Measurements from ENCODE around the gene TMEM92.

DNA sequence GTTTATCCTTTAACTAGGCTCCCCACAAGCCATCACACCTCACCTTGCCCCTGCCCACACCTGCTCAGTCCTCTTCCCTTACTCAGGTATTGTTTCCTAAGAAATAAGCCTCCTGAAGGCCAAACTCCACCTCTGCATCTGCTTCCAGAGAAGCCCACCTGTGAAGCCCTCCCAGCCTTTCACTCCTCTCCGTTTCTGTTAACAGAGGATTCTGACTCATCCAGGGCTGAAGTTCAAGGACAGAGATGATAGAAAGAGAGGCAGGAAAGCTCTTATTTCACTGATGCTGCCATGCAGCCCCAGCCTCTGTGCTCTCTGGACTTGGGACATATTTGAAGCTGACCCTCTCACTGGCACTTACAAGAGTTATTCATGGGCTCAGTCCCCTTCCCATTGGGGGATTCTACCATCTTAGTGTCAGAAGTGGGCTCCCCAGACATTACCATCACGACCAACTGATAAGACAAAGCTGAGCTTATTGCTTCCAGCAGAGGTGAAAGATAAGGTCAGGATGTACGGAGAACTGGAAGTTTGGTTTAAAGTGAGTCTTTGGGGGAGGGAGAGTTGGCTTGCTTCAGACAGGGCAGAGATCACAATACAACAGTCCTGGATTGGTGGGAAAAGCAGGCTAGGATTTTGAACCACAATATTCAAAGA is 36.3 kb downstream of the TMEM92 start:
- TF ChIP-seq, protein P1, sequence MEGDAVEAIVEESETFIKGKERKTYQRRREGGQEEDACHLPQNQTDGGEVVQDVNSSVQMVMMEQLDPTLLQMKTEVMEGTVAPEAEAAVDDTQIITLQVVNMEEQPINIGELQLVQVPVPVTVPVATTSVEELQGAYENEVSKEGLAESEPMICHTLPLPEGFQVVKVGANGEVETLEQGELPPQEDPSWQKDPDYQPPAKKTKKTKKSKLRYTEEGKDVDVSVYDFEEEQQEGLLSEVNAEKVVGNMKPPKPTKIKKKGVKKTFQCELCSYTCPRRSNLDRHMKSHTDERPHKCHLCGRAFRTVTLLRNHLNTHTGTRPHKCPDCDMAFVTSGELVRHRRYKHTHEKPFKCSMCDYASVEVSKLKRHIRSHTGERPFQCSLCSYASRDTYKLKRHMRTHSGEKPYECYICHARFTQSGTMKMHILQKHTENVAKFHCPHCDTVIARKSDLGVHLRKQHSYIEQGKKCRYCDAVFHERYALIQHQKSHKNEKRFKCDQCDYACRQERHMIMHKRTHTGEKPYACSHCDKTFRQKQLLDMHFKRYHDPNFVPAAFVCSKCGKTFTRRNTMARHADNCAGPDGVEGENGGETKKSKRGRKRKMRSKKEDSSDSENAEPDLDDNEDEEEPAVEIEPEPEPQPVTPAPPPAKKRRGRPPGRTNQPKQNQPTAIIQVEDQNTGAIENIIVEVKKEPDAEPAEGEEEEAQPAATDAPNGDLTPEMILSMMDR (IDR thresholded peaks at IDR 0.05) = no peak
- no peak for TF ChIP-seq POLR2A (IDR thresholded peaks at IDR 0.05)
